GM12891 (cell line): ENCODE results near the gene INPP4A.

ENCODE experiments used
- PAX5 ChIP-seq: IDR thresholded peaks from 2 replicates; pipeline ENCODE4 v1.6.1; 2011; ENCODE audit warnings: low read length, moderate library complexity, mild to moderate bottlenecking; ENCODE audit not compliant: insufficient read depth, severe bottlenecking
- POLR2A ChIP-seq: IDR thresholded peaks from 2 replicates; pipeline ENCODE4 v1.6.1; 2011; ENCODE audit warnings: low read depth, low read length, control low read depth
- POLR2AphosphoS5 ChIP-seq: IDR thresholded peaks from 2 replicates; pipeline ENCODE4 v1.6.1; 2011; ENCODE audit warnings: low read depth, low read length, control low read depth
- SPI1 ChIP-seq: IDR thresholded peaks from 2 replicates; pipeline ENCODE4 v1.6.1; 2011; ENCODE audit warnings: low read depth, low read length, control low read depth
- TAF1 ChIP-seq: IDR thresholded peaks from 2 replicates; pipeline ENCODE4 v1.6.1; 2011; ENCODE audit warnings: low read depth, low read length, control low read depth

DNA sequence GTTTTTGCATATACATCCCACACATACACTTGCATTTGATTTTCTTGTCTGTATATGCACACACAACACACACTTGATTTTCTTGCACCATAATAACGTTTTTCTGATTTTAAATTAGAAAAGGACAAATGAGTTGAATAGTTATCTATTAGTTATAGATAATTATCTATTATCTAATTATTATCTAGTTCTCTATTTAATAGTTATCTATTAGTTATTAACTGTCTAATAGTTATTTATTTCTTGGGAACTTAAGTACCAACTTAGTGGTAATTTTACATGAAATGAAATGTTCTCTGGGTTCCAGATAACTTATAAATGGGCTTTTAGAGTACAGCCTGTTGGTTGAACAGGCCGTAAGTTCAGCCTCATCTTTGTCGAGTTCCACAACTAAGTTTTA is 23.0 kb downstream of the INPP4A start:
- TF ChIP-seq POLR2A = no peak
- TF ChIP-seq POLR2AphosphoS5 = no peak
- no peak for TF ChIP-seq PAX5
- no peak for TF ChIP-seq TAF1
- TF ChIP-seq SPI1 = no peak
